Fibroblast of peridontal ligament (primary cell): ENCODE measurements around the gene PRSS36.

Experiments used
- DNase-seq: peaks from one replicate; pipeline ENCODE4 v3.0.0-alpha.2; 2010; ENCODE audit errors: extremely low read depth

PRSS36 gene

DNA sequence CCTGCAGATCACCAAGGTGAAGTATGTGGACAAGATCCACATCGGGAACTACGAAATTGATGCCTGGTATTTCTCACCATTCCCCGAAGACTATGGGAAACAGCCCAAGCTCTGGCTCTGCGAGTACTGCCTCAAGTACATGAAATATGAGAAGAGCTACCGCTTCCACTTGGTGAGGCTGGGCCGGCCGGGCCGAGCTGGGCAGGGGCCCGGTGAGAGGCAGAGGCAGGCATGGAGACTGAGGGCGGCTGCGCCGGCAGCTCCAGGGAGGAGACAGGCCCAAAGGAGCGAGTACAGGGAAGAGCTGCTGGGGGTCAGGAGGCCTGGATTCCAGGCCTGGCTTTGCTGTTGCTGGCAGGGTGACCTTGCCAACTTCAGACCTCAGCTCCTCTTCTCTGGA, 22.7 kb downstream of the PRSS36 start:
- no peak for DNase-seq

DNA sequence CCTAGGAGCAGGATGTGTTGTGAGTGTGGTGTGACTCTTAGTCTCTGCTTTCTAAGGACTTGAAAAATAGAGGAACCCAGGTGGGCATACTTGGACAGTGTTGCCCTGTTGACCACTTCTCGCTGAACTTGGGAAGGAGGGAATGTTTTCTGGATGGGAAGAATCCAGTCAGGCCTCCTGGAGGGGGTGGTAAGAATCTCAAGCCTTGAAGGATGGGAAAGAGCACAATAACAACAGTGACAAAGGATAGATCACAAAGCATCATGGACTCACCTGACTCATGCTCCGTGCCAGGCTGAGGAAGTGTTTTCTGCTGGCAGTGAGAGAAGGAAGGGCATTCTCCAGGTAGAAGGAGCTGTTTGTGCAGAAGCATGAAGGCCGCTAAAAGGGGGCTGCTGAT, 24.0 kb downstream of the PRSS36 start:
- DNase-seq, result no peak

DNA sequence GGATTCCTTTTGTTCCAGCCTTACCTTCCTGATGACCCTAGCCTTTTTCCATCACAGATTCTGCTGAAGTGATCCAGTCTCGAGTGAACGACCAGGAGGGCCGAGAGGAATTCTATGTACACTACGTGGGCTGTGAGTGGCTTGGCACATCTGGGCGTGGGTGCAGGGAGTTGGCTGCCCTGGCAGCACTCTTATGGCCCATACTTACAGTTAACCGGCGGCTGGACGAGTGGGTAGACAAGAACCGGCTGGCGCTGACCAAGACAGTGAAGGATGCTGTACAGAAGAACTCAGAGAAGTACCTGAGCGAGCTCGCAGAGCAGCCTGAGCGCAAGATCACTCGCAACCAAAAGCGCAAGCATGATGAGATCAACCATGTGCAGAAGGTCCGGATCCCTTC, 29.7 kb downstream of the PRSS36 start:
- DNase-seq, result no peak

DNA sequence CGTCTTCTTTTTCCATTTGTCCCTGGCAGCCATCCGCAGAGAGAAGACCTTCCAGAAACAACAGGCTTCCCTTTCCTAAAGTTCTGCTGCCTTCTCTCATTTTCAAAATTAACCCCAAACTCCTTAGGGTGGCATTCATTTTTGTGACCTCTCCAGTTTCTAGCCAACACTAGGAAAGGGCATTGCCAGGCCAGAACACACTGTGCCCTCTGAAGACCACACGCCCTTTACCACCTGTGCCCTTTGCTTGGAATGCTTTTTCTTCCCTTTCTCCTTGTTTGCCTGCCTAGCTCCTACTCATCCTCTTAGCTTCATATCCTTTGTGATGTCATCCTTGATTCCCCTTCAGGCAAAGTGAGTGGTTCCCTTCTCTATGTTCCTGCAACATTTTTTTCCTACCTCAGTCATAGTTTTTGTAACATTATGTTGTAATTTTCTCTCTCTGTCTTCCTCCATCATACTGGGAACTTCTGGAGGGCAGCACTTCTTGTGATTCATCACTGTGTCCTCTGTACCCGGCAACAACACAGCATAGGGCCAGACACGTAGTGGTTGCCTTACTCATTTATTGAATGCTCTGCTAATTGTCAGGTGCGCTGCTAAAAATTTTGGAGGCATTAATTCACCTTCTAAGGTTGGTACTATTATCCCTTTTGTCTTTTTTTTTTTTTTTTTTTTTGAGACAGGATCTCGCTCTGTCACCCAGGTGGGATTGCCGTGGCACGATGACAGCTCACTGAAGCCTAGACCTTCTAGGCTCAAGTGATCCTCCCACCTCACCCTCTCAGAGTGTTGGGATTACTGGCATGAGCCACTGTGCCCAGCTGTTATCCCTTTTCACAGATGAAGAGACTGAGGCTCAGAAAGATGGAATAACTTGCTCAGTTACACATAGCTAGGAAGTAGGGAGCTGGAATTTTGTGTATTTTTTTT, 31.4 kb downstream of the PRSS36 start:
- DNase-seq, result peak; percentile 58

DNA sequence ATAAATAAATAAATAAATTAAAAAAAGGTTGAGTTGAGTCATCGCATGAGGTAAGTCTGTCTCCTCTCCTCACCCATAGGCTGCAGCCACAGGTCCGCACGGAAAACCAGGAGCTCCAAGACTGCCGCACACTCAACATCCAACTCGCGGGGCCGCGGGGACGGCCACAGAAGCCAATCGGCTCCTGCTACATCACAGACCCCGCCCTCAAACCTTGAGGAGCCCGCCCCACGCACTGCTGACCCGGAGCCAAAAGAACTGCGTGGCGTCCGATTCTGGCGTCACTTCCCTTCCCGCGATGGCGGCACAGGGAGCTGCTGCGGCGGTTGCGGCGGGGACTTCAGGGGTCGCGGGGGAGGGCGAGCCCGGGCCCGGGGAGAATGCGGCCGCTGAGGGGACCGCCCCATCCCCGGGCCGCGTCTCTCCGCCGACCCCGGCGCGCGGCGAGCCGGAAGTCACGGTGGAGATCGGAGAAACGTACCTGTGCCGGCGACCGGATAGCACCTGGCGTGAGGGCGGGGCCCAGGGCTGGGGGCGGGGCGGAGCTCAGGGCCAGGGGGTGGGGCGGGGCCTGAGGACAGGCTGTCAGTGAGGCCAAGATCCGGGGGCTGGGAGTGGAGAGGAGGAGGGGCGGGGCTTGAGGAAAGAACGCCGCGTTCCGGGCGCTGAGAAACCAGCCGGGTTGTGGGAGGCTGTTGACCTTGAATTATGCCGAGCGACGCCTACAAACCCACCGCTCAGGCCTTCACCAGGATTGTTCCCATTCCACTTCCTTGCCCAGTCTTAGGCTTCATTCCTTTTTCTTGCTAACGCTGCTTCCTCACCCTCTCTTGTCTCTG, 32.3 kb downstream of the PRSS36 start, which contains the start of gene KAT8:
KAT8 (plus strand) TSS at position 281 of the 839 bp plus-strand sequence; CDS start at position 299, 18 bp downstream.
- DNase-seq, result peak; percentile 96

DNA sequence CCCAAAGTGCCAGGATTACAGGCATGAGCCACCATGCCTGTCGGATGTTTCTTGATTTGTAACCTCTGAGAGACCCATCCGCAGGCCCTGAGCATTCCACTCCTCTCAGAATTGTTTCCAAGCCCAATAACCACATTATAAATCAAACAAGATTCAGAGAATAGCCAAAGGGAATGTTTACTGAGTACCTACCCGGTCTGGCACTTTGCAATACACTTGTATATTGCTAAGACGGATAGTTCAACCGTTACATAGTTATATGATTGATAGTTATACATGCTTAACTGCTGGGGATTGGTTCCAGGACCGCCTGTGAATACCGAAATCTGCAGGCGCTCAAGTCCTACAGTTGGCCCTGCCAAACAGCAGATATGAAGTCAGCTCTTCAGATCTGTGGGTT, 35.4 kb downstream of the PRSS36 start:
- DNase-seq, result no peak

DNA sequence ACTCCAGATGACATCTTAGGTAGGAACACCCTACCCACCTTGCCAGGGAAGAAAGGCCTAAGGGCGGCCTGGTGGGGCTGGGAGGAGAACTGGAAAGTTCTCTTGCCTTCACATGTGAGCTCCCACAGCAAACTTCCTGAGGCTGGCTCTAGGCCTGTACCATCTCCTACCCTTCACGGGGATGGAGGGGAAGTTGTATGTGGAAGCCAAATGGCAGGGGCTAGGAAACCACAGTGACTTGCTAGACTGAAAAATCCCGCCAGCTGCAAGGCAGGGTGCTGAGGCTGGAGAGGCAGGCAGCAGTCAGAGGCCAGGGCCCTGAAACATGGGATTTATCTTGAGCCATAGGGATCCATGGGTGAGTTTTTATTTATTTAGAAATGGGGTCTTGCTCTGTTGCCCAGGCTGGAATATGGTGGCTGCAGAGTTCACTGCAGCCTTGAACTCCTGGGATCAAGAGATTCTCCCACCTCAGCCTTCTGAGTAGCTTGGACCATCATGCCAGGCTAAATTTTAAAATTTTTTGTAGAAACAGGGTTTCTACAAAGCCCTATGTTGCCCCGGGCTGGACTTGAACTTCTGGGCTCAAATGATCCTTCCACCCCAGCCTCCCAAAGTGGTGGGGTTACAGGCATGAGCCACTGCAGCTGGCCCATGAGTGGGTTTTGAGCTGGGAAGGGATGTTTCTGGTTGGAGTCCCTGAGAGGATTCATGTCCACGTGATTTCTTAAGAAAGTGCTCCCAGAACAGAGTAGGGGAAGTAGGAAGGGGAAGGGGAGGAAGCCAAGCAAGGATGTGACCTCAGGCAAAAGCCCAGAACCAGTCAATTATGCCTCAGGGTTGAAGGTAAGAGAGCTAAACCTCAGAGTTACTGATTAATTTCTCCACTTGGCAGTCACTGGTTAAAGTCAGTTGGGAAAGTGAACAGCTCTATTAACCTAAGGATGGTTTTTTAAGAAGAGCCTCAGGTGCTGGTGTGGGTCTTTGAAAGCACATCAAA, 36.4 kb downstream of the PRSS36 start:
- DNase-seq, result no peak

DNA sequence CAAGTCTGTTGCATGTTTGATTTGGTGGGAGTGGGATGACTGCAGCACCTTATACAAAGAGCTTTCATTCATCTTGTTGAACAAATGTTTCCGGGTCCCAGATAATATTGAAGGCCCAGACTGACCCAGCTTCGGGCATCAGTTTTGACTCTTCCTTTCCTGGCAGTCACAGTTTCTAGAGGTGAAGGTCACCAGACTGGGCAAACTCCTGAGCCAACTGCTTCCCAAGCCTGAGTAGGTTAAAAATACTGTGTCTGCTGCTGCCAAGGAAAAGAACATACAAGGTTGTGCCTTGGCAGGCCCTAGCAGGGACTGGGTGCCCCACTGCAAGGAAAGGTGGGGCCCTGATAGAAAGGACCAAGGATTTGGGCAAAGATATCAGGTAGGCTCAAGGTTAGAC, 37.2 kb downstream of the PRSS36 start:
- no peak for DNase-seq

DNA sequence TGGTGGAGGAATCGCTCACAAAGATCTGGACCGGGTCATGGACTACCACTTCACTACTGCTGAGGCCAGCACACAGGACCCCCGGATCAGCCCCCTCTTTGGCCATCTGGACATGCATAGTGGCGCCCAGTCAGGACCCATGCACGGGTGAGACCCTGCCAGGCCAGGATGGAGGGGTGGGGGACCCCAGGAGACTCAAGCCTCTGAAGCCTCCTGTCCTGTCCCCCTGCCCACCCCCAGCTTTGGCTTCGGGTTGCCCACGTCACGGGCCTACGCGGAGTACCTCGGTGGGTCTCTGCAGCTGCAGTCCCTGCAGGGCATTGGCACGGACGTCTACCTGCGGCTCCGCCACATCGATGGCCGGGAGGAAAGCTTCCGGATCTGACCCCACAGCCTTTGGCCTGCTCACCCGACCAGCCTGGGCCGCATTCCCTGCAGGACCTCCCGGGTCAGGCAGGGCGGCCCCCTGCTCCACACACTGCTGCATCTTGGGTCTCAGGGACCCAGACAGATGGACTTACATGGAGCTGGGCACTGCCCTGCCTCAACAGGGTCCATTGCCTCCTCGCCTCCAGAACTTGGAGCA, 37.9 kb downstream of the PRSS36 start:
- no peak for DNase-seq

DNA sequence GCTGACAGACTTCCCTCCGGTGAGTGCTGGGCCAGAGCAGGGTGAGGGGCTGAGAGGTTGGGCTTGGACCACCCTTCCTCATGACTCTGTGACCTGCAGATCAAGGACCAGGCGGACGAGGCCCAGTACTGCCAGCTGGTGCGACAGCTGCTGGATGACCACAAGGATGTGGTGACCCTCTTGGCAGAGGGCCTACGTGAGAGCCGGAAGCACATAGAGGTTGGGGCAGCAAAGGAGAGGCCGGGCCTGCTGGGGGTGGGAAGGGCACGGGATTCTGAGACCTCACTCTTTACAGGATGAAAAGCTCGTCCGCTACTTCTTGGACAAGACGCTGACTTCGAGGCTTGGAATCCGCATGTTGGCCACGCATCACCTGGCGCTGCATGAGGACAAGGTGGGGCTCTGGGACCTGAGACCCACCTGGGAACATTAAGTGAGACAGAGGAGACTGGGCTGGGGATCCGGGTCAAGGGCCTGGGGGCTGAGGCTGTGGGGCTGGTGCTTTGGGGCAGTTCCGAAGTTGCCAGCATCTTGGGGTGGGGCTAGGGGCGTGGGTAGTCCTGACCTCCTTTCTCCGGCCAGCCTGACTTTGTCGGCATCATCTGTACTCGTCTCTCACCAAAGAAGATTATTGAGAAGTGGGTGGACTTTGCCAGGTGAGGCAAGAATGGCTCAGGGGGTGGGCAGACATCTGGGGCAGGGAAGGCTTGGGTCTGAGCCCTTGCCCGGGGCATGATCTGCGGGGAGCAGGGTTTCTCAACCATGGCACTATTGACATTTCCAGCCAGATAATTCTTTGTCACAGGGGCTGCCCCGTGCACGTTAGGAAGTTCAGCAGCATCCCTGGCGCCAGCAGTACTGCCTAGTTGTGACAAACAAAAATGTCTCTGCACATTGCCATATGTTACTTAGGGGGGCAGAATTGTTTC, 39.5 kb downstream of the PRSS36 start:
- DNase-seq, result no peak

DNA sequence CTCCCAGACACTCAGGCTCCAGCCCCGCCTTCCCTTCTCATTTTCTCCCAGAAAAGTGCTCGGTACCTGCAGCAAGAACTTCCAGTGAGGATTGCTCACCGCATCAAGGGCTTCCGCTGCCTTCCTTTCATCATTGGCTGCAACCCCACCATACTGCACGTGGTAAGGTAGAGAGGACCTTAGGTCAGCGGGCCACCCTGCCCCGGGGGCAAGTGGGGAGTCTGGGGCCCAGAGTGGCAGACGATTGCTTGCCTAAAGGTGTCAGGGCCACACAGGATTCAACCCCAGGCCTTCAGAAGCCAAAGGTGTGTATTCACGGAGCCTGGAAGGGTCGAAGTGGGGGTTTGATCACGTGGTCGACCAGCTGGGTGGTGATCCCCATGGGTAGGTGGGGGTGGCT, 40.2 kb downstream of the PRSS36 start:
- DNase-seq, result no peak

DNA sequence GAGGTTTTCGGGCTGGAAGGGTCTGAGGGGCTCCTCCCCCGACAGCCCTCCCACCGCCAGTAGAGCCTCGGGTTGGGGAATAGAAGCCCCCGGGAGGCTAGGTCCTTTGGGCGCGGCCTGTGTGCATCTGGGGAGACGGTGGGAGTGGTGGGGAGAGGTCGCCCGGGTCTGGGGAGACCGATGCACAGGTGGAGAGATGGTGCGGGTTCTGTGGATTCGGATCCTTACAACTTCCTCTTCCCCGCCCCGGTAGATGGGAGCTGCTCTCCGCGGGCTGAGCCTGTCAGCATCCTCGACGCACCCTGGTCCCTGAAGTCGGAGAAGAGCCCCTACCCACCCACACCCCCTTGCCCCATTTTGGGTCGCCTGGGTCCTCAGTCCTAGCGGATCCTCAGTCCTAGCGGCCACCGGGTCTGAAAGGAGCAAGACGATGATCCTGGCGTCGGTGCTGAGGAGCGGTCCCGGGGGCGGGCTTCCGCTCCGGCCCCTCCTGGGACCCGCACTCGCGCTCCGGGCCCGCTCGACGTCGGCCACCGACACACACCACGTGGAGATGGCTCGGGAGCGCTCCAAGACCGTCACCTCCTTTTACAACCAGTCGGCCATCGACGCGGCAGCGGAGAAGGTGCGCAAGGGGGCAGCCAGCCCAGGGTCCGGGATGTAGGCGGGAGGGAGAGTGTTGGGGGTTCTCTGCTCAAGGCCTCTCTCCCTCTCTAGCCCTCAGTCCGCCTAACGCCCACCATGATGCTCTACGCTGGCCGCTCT, 40.9 kb downstream of the PRSS36 start:
- no peak for DNase-seq

DNA sequence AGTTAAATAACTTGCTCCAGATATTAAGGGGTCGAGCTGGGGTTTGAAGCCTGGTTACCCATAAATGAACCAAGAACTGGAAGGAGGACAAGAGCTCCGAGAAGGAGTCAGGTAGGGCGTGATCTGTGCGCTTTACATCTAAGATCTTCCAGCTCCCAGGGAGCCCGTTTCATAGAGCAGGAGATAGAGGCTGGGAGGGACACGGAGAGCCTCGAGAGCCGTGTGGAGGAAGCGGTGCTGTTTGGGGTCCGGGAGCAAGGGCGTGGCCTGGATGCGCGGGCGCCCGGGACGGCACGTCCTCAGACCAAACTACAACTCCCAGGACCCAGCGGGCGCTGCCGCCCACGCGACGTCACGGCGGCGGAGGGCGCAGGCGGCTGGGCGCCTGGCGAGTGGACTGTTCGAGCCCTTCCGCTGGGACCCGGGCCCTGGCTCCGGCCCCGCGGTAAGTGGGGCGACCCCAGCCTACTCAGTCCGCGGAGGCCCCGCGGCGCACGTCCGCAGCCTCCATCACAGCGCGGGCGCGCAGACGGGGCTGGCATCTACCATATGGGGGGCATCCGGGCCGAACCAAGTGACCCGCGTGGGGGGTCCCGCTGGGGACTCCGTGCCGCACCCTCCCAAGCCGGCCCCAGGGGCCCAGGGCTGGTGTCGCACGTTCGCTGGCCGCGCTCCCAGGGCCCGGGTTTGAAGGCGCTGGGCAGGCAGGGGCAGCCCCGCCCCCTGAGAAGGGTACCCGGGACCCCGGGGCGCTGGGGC, 41.7 kb downstream of the PRSS36 start, which contains the start of gene BCKDK:
BCKDK (plus strand) TSS at position 352 of the 759 bp plus-strand sequence. CDS start 838 bp downstream, outside the sequence.
- peak; percentile 48 for DNase-seq

DNA sequence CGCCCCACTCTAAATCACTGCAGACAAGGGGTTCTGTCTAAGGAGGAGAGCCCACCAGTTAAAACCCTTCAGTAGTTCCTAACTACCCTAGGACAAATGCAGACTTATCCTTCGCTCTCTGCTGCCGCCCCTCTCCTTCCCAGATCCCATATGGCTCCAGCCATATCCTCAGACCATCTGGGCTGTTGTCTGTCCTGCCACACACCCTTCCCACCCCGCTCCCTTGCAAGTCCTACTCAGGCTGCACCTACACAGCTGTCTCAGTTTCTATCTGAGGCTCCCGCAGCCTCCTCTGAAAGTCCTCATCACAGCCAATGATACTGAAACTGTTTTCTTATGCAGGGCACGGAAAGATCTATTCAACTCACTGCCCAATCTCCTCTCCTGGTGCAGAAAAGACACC, 42.4 kb downstream of the PRSS36 start:
- DNase-seq, result no peak

DNA sequence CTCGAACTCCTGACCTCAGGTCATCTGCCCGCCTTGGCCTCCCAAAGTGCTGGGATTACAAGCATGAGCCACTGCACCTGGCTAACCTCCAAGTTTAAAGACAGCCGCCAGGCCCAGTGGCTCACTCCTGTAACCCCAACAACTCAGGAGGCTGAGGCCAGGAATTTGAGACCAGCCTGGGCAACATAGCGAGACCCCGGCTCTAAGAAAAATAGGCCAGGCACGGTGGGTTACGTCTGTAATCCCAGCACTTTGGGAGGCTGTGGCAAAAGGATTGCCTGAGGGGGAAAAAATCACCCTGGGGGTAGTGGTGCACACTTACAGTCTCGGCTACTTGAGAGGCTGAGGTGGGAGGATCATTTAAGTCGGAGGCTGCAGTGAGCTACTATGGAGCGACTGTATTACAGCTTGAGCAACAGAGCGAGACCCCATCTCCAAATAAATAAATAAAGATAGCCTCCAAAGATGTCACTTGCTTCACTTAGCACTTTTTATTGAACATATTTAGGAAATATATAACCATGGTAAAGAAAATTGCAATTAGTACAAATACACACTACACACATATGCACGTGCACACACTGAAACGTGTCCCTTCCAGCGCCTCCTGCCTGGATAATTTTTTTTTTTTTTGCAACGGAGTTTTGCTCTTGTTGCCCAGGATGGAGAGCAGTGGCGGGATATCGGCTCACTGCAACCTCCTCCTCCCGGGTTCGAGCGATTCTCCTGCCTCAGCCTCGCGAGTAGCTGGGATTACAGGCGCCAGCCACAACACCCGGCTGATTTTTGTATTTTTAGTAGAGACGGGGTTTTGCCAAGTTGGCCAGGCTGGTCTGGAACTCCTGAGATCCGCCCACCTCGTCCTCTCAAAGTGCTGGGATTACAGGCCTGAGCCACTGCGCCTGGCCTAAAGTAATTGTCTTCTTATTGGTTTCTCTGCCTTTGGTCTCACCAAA, 43.1 kb downstream of the PRSS36 start:
- DNase-seq, result no peak

DNA sequence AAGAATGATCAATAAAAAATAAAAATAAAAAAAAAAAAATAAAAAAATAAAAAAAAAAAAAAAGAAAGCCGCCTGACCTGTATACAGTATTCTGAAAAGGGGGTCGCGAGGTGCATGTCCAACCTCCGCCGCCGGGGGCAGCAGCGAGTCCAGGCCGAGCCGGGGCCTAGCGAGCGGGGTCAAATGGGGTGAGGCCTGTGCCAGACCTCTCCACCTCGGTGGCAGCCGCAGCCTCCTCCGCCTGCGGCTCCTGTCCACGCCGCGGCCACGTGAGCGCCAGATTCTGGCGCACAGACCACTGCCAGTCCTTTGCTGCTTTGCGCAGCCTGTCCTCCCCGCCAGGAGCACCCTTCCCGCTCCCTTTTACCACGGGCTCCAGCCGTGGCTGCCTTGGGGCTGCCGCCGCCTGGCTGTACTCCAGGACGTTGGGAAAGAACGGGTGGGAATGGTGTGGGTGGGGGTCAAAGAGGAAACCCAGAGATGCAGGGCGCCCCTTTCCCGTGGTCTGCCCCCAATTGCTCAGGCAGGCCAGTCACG, 44.1 kb downstream of the PRSS36 start:
- DNase-seq, result peak; percentile 47
